Keratinocyte (primary cell): ENCODE data around the gene NCAPD3. TPM values are rescaled to one million over a fixed set of nuclear protein-coding genes. Genes with fewer than 3 reads are reported as not detected.

Experiments used
- DNase-seq: peaks from one replicate; pipeline ENCODE4 v3.0.0-alpha.2; 2011; ENCODE audit warnings: low read depth, missing footprints, low spot score
- FAIRE-seq: peaks from 2 replicates; lab custom pipeline; 2011; peaks lifted over from hg19 to GRCh38; lab: Jason Lieb, UNC
- H2AFZ ChIP-seq: 2 replicates; pipeline ENCODE4 v1.6.0; 2012; ENCODE audit warnings: low read length, control low read depth, inconsistent platforms; ENCODE audit not compliant: control insufficient read depth
- H3K27ac ChIP-seq: 2 replicates; pipeline ENCODE4 v1.5.1; 2011; ENCODE audit warnings: low read length; ENCODE audit not compliant: control insufficient read depth, insufficient read depth
- H3K27me3 ChIP-seq: 3 replicates; pipeline ENCODE4 v1.6.0; 2011; ENCODE audit warnings: low read length; ENCODE audit not compliant: control insufficient read depth, insufficient read depth; ENCODE audit errors: extremely low read depth
- H3K36me3 ChIP-seq, 2 experiments: 2 replicates in 1 of 2; 3 replicates in 1 of 2; pipeline ENCODE4 v1.5.1; 2011; ENCODE audit warnings: low read length in 2 of 2, mild to moderate bottlenecking in 1 of 2; ENCODE audit not compliant: control insufficient read depth in 2 of 2, insufficient read depth in 2 of 2; ENCODE audit errors: extremely low read depth in 1 of 2
- H3K4me1 ChIP-seq: 3 replicates; pipeline ENCODE4 v1.5.1; 2011; ENCODE audit warnings: low read length; ENCODE audit not compliant: control insufficient read depth, insufficient read depth; ENCODE audit errors: extremely low read depth
- H3K4me2 ChIP-seq: 3 replicates; pipeline ENCODE4 v1.6.0; 2011; ENCODE audit warnings: low read depth, low read length; ENCODE audit not compliant: control insufficient read depth, insufficient read depth; ENCODE audit errors: extremely low read depth
- H3K4me3 ChIP-seq, 3 experiments: fragments of 200-600 bp in 1 of 3; sonication (generic) in 1 of 3; 2 replicates in 2 of 3; 3 replicates in 1 of 3; pipeline ENCODE4 v1.5.1; 2011 to 2016; ENCODE audit warnings: low read length in 3 of 3, mild to moderate bottlenecking in 3 of 3, control low read depth in 2 of 3, inconsistent platforms in 1 of 3, low read depth in 1 of 3, mixed read lengths in 1 of 3, mixed run types in 1 of 3, moderate library complexity in 1 of 3; ENCODE audit not compliant: control insufficient read depth in 2 of 3, insufficient read depth in 2 of 3; ENCODE audit errors: extremely low read depth in 1 of 3
- H3K79me2 ChIP-seq: 2 replicates; pipeline ENCODE4 v1.6.0; 2012; ENCODE audit warnings: low read length; ENCODE audit not compliant: control insufficient read depth, insufficient read depth
- H3K9ac ChIP-seq: 3 replicates; pipeline ENCODE4 v1.6.0; 2011; ENCODE audit warnings: low read length; ENCODE audit not compliant: control insufficient read depth, insufficient read depth; ENCODE audit errors: extremely low read depth
- H3K9me1 ChIP-seq: 3 replicates; pipeline ENCODE4 v1.6.0; 2011; ENCODE audit warnings: low read length; ENCODE audit not compliant: control insufficient read depth, insufficient read depth; ENCODE audit errors: extremely low read depth
- H3K9me3 ChIP-seq: 2 replicates; pipeline ENCODE4 v1.5.1; 2012; ENCODE audit warnings: low read depth, low read length; ENCODE audit not compliant: control insufficient read depth
- H4K20me1 ChIP-seq: 3 replicates; pipeline ENCODE4 v1.6.0; 2011; ENCODE audit warnings: low read length; ENCODE audit not compliant: control insufficient read depth, insufficient read depth; ENCODE audit errors: extremely low read depth
- CTCF ChIP-seq, 3 experiments: IDR thresholded peaks in 1 of 3; conservative IDR thresholded peaks in 1 of 3; optimal IDR thresholded peaks in 1 of 3; 2 replicates in 2 of 3; 3 replicates in 1 of 3; pipeline versions ENCODE3 to v1.5.1; 2011; ENCODE audit warnings: low read length in 3 of 3, mild to moderate bottlenecking in 3 of 3, moderate library complexity in 2 of 3, control low read depth in 1 of 3, inconsistent platforms in 1 of 3; ENCODE audit not compliant: insufficient read depth in 2 of 3; ENCODE audit errors: extremely low read depth in 1 of 3
- EZH2 ChIP-seq: IDR thresholded peaks from one replicate; pipeline ENCODE4 v1.6.1; 2012; ENCODE audit warnings: inconsistent platforms, mild to moderate bottlenecking, low read length, moderate library complexity
- dilution Hi-C: fragments of 300-500 bp; cut with MboI; formaldehyde crosslinking; loops from one replicate; pipeline ENCODE4 v1.7.0; 2020; ENCODE audit warnings: low sequenced_read_pairs; ENCODE audit not compliant: extremely low pct_ligation_motif_present
- polyA plus RNA-seq, 5 experiments: library from polyadenylated mRNA; depleted of rRNA in 3 of 5; stranded (reverse) in 3 of 5; stranded (forward) in 1 of 5; unstranded in 1 of 5; fragments of >200 nt; gene quantifications; 1 replicate in 1 of 5; 2 replicates in 3 of 5; 3 replicates in 1 of 5; pipeline versions ENCODE4 v1.2.1 to v1.2.3, GENCODE V29; 2011 to 2012; ENCODE audit warnings: missing spikeins in 2 of 5, low read depth in 1 of 5, low replicate concordance in 1 of 5

The NCAPD3 gene
- polyA plus RNA-seq, 1 donor (not counting 4 experiments of a cell fraction or from before 2014, with no cell fraction given), result 23.0 TPM

GRCh38 chr11:134202661-134203060, 21.1 kb downstream of the NCAPD3 start:
- Histone ChIP-seq H3K27me3 (no peaks in the 10 kb centered on the region), H3K79me2 (no peaks in the 10 kb centered on the region), H3K4me3 (no peak overlapping the region), H3K9me1 (no peaks in the 10 kb centered on the region), H3K9me3 (no peaks in the 10 kb centered on the region), H3K36me3 (peaks cover 0 to 22% of the 10 kb centered on the region in 2 experiments), H4K20me1 (no peaks in the 10 kb centered on the region), H3K27ac (no peak overlapping the region), H3K4me2 (no peak overlapping the region), H3K4me1 (peaks cover 16% of the 10 kb centered on the region), H3K9ac (no peak overlapping the region), H2AFZ (no peak overlapping the region)
- FAIRE-seq (no peak), DNase-seq (no peak)
- TF ChIP-seq CTCF (optimal IDR thresholded peaks at IDR 0.05 in 1 of 3, IDR thresholded peaks at IDR 0.05 in 1 of 3, conservative IDR thresholded peaks at IDR 0.05 in 1 of 3; ENCODE audit: extremely low read depth in 1 of 3, insufficient read depth in 2 of 3, low read length in 3 of 3) (no peak), EZH2 (no peak)
- dilution Hi-C loops, result no loop called here

GRCh38 chr11:134200688-134201087, 23.1 kb downstream of the NCAPD3 start:
- H3K4me3 ChIP-seq, result no peak overlapping the region
- H3K4me1 ChIP-seq, result peaks cover 3% of the 10 kb centered on the region
- H3K9ac ChIP-seq, result no peak overlapping the region
- no peak for FAIRE-seq
- H3K36me3 ChIP-seq, result peaks cover 0 to 10% of the 10 kb centered on the region in 2 experiments
- no peaks in the 10 kb centered on the region for H3K9me3 ChIP-seq
- no peaks in the 10 kb centered on the region for H4K20me1 ChIP-seq
- no peaks in the 10 kb centered on the region for H3K79me2 ChIP-seq
- DNase-seq, result no peak
- dilution Hi-C loops, result no loop called here
- H3K27ac ChIP-seq, result no peak overlapping the region
- H3K4me2 ChIP-seq, result no peak overlapping the region
- no peaks in the 10 kb centered on the region for H3K9me1 ChIP-seq
- TF ChIP-seq EZH2 (no peak), CTCF (optimal IDR thresholded peaks at IDR 0.05 in 1 of 3, IDR thresholded peaks at IDR 0.05 in 1 of 3, conservative IDR thresholded peaks at IDR 0.05 in 1 of 3; ENCODE audit: extremely low read depth in 1 of 3, insufficient read depth in 2 of 3, low read length in 3 of 3) (no peak)
- no peaks in the 10 kb centered on the region for H3K27me3 ChIP-seq
- no peak overlapping the region for H2AFZ ChIP-seq
